Stimulated activated CD8-positive, alpha-beta memory T cell treated with anti-CD3 and anti-CD28 coated beads, Interleukin-7, amount 100 ng/mL, for 24 hours (primary cell): ENCODE results near the gene SMIM10L1.

Experiments
- DNase-seq: peaks from one replicate; pipeline ENCODE4 v3.0.0-alpha.2; 2020; ENCODE audit warnings: low read depth

Gene SMIM10L1

DNA sequence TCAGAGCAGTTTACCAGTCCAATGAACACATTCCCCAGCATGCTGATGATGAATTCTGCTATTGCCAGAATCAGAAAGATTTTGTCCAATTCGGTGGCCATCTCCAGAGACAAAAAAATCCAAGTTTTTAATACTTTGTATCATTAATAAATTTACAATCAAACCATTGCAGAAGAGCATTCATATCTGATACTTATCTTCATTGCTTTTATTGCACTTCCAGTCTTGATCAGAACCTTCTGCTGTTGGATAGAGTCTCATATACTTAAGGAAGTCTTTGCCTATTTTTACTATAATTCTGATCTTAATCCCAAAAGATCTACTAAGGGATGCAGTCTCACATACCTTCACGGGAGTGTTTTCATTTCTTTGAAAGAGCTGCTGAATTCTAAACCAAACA, 15.8 kb downstream of the SMIM10L1 start, which contains the start of gene TAS2R42:
Gene TAS2R42 (minus strand): TSS at position 101 of the 400 bp plus-strand sequence. CDS start 0 bp downstream, at position 101.
- DNase-seq, result no peak

GRCh38 chr12:11202811-11203210, 31.8 kb downstream of the SMIM10L1 start:
- no peak for DNase-seq

GRCh38 chr12:11204173-11204572, 33.2 kb downstream of the SMIM10L1 start:
- no peak for DNase-seq

DNA sequence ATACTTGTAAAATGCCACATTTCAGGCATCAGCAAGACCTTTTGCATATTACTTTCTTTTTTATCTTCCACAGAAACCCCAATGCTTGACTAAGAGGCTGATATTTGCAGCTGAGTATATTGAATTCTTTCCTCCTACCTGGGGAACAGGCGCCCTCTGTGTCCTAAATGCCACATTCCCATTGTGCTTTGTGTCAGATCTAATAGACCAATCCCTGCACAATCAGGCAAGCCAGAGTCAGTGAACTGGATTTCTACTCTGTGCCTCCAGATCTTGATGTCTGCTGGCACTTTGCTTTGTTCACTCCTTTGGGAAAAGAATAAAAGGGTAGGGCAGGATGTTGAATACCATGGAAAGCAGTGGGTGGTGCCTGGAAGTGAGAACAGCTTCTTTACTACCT, 38.1 kb downstream of the SMIM10L1 start:
- no peak for DNase-seq
